ENCODE measurements around the gene ZXDC.

Gene ZXDC

GRCh38 chr3:126436826-126437717 lies 38.6 kb downstream of the ZXDC start:
- TF ChIP-seq TAF1 (IDR thresholded peaks at IDR 0.05; ENCODE audit: borderline replicate concordance, low read depth, low read length) (no peak), POLR2AphosphoS5 (IDR thresholded peaks at IDR 0.05; ENCODE audit: low read depth, low read length) (no peak), POLR2A (IDR thresholded peaks at IDR 0.05; ENCODE audit: low read depth, low read length) (no peak)
- no peak for FAIRE-seq

GRCh38 chr3:126435456-126436315 lies 40.0 kb downstream of the ZXDC start:
- no peak for TF ChIP-seq TAF1 (IDR thresholded peaks at IDR 0.05; ENCODE audit: borderline replicate concordance, low read depth, low read length)
- no peak for TF ChIP-seq POLR2AphosphoS5 (IDR thresholded peaks at IDR 0.05; ENCODE audit: low read depth, low read length)
- TF ChIP-seq POLR2A (IDR thresholded peaks at IDR 0.05; ENCODE audit: low read depth, low read length) = no peak
- DNase-seq (ENCODE audit: insufficient read length) (no peak), FAIRE-seq (no peak)

More at GRCh38 chr3:126436826-126437717, 38.6 kb downstream of the ZXDC start:
- no peak for DNase-seq (ENCODE audit: insufficient read length)

- DNase-seq (ENCODE audit: insufficient read length) (no peak), FAIRE-seq (no peak)
- TF ChIP-seq TAF1 (IDR thresholded peaks at IDR 0.05; ENCODE audit: borderline replicate concordance, low read depth, low read length) (no peak), POLR2AphosphoS5 (IDR thresholded peaks at IDR 0.05; ENCODE audit: low read depth, low read length) (no peak), POLR2A (IDR thresholded peaks at IDR 0.05; ENCODE audit: low read depth, low read length) (no peak)
Observed at GRCh38 chr3:126434931-126435411, 40.7 kb downstream of the ZXDC start.

GRCh38 chr3:126434264-126434590 lies 41.5 kb downstream of the ZXDC start:
- FAIRE-seq (no peak), DNase-seq (ENCODE audit: insufficient read length) (no peak)
- no peak for TF ChIP-seq POLR2AphosphoS5 (IDR thresholded peaks at IDR 0.05; ENCODE audit: low read depth, low read length)
- TF ChIP-seq POLR2A (IDR thresholded peaks at IDR 0.05; ENCODE audit: low read depth, low read length) = no peak
- TF ChIP-seq TAF1 (IDR thresholded peaks at IDR 0.05; ENCODE audit: borderline replicate concordance, low read depth, low read length) = no peak

DNA sequence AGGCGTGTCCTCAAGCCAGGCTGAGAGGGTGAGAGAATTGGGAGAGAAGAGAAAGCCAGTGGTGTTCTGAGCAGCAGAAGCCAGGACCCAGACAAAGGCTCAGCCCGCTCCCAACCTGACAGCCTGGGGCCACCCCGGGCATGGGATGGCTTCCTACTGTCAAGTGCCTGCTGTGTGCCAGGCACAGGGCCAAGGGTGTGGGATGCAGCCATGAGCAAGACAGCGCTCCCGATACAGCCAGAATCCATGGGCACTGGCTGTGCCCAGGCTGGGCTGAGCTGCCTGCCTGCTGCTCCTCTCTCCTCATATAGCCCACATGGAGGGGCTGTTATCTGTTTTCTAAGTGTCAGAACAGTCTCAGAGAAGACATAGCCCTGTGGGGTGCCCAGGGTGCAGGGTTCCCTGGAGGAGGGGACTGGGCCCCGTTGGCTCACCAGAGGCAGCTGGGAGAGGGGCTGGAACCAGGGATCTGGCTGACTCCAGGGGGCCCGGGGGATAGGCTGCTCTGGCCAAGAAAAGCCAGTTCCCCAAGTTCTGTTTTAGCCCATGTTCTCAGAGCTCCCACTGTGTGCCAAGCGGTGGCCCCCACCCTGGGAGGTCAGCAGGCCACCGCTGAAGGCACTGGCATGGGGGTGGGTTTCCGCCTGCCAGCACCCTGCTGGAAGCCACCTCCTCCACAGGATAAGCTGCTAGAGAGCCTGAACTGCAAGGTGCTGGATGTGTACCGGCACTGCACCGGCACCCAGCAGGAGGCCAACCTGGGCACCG lies 42.0 kb downstream of the ZXDC start:
- TF ChIP-seq POLR2AphosphoS5 (IDR thresholded peaks at IDR 0.05; ENCODE audit: low read depth, low read length) (no peak), POLR2A (IDR thresholded peaks at IDR 0.05; ENCODE audit: low read depth, low read length) (no peak)
- no peak for FAIRE-seq
- DNase-seq (ENCODE audit: insufficient read length) = no peak

DNA sequence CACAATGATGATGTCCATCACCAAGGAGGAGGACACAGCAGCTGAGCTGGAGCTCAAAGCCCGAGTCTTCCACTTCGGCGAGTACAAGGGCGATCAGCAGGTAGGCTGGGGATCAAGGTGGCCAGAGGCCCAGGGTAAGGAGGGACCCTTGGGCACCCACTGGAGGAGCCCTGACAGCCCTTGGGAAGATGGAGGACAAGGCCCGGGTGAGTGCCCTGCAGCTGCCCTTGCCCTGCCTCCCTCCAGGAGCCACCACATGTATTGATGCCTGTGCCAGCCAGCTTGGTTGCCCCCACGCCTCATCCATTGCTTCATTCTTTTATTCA lies 42.6 kb downstream of the ZXDC start:
- FAIRE-seq = no peak

DNA sequence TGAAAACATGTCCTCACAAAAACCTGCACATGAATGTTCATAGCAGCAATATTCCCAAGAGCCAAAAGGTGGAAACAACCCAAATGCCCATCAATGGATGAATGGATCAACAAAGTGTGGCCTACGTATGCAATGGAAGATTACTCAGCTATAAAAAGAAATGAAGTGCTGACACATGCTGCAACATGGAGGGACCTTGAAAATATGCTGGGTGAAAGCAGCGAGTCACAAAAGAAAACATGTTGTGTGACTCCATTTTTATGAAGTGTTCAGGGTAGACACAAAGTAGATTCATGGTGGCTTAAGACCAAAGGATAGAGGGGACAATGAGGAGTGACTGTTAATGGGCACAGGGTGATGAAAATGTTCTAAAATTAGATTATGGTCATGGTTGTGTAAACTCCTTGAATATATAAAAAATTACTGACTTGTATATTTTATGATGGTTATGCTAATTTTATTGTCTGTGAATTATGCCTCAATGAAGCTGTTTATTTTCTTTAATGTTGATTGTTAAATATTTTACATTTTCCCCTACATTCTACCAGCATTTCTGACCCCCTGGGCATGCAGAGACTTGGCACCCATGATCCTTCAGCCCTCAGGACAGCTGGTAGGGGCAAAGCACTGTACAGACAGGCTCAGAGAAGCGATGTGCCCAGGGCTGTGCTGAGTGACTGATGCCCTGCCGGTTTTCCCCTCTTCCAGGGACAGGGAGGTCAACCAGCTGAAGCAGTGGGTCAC lies 43.2 kb downstream of the ZXDC start:
- no peak for FAIRE-seq

More for the DNA sequence above, 42.6 kb downstream of the ZXDC start:
- no peak for TF ChIP-seq POLR2AphosphoS5 (IDR thresholded peaks at IDR 0.05; ENCODE audit: low read depth, low read length)
- no peak for TF ChIP-seq TAF1 (IDR thresholded peaks at IDR 0.05; ENCODE audit: borderline replicate concordance, low read depth, low read length)
- TF ChIP-seq POLR2A (IDR thresholded peaks at IDR 0.05; ENCODE audit: low read depth, low read length) = no peak
- DNase-seq (ENCODE audit: insufficient read length) = no peak

GRCh38 chr3:126431103-126431534 lies 44.6 kb downstream of the ZXDC start:
- TF ChIP-seq POLR2A (IDR thresholded peaks at IDR 0.05; ENCODE audit: low read depth, low read length) (no peak), POLR2AphosphoS5 (IDR thresholded peaks at IDR 0.05; ENCODE audit: low read depth, low read length) (no peak), TAF1 (IDR thresholded peaks at IDR 0.05; ENCODE audit: borderline replicate concordance, low read depth, low read length) (no peak)
- FAIRE-seq = peak; percentile 83

More for the DNA sequence above, 43.2 kb downstream of the ZXDC start:
- DNase-seq (ENCODE audit: insufficient read length) = no peak
- TF ChIP-seq POLR2A (IDR thresholded peaks at IDR 0.05; ENCODE audit: low read depth, low read length) (no peak), POLR2AphosphoS5 (IDR thresholded peaks at IDR 0.05; ENCODE audit: low read depth, low read length) (no peak), TAF1 (IDR thresholded peaks at IDR 0.05; ENCODE audit: borderline replicate concordance, low read depth, low read length) (no peak)

GRCh38 chr3:126424751-126425150 lies 50.9 kb downstream of the ZXDC start:
- no peak for FAIRE-seq
- no peak for TF ChIP-seq POLR2AphosphoS5 (IDR thresholded peaks at IDR 0.05; ENCODE audit: low read depth, low read length)
- no peak for TF ChIP-seq TAF1 (IDR thresholded peaks at IDR 0.05; ENCODE audit: borderline replicate concordance, low read depth, low read length)
- TF ChIP-seq POLR2A (IDR thresholded peaks at IDR 0.05; ENCODE audit: low read depth, low read length) = no peak
- no peak for DNase-seq (ENCODE audit: insufficient read length)

More at GRCh38 chr3:126431103-126431534, 44.6 kb downstream of the ZXDC start:
- DNase-seq (ENCODE audit: insufficient read length) = no peak

GRCh38 chr3:126424039-126424717 lies 51.5 kb downstream of the ZXDC start:
- no peak for DNase-seq (ENCODE audit: insufficient read length)
- FAIRE-seq = no peak
- TF ChIP-seq POLR2AphosphoS5 (IDR thresholded peaks at IDR 0.05; ENCODE audit: low read depth, low read length) = no peak
- TF ChIP-seq POLR2A (IDR thresholded peaks at IDR 0.05; ENCODE audit: low read depth, low read length) = no peak
- no peak for TF ChIP-seq TAF1 (IDR thresholded peaks at IDR 0.05; ENCODE audit: borderline replicate concordance, low read depth, low read length)

All from GM12892 (cell line).